ENCODE results near the gene TNF. TPM values are rescaled to one million over a fixed set of nuclear protein-coding genes. Genes with fewer than 3 reads are reported as not detected.

Gene TNF
- total and polyA plus RNA-seq, 3 donors from 2014 or later, result 0.24 to 1.1 (median 0.31) TPM

- intact Hi-C loops (cut with DNase I; ENCODE audit: low total_unique reads), result no loop called here
- 1% methylated on average over 29 to 52 of the region's 67 CpGs for WGBS, 2 donors
- H3K4me1 ChIP-seq, result peaks cover 15% of the 10 kb centered on the region
- DNase-seq, result peak; percentile 90
- TF ChIP-seq POLR2A (IDR thresholded peaks at IDR 0.05), result peak; percentile 30
- no peak for TF ChIP-seq CTCF (IDR thresholded peaks at IDR 0.05)
- H3K9me3 ChIP-seq, result no peaks in the 10 kb centered on the region
- H3K36me3 ChIP-seq (ENCODE audit: low read depth, missing control alignments), result no peaks in the 10 kb centered on the region
- no peaks in the 10 kb centered on the region for H3K27me3 ChIP-seq
- peak within 1 kb of the TSS; percentile 91 to 99 for H3K27ac ChIP-seq
- peak within 1 kb of the TSS; percentile 61 to 85 for H3K4me3 ChIP-seq
These were observed 45.4 kb downstream of the TNF start, which contains the start of gene PRRC2A for GRCh38 chr6:31620586-31621319. Gene PRRC2A (plus strand): TSS chr6:31620715. CDS start chr6:31622790, 2,075 bp downstream.

- Histone ChIP-seq H3K36me3 (ENCODE audit: low read depth, missing control alignments) (no peaks in the 10 kb centered on the region), H3K27me3 (no peaks in the 10 kb centered on the region), H3K9me3 (no peaks in the 10 kb centered on the region), H3K27ac (peak overlapping the region; percentile 91 to 99), H3K4me1 (peaks cover 15% of the 10 kb centered on the region), H3K4me3 (peak overlapping the region; percentile 61 to 85)
- intact Hi-C loops (cut with DNase I; ENCODE audit: low total_unique reads), result no loop called here
- 3 to 4% methylated on average over 15 of the region's 15 CpGs for WGBS, 2 donors
- no peak for TF ChIP-seq CTCF (IDR thresholded peaks at IDR 0.05)
- no peak for TF ChIP-seq POLR2A (IDR thresholded peaks at IDR 0.05)
- DNase-seq, result no peak
These were observed 46.1 kb downstream of the TNF start for GRCh38 chr6:31621320-31621939.

- H3K4me1 ChIP-seq, result peaks cover 15% of the 10 kb centered on the region
- no peaks in the 10 kb centered on the region for H3K27me3 ChIP-seq
- peak overlapping the region; percentile 61 to 85 for H3K4me3 ChIP-seq
- H3K9me3 ChIP-seq, result no peaks in the 10 kb centered on the region
- 13 to 16% methylated on average over 4 of the region's 4 CpGs for WGBS, 2 donors
- intact Hi-C loops (cut with DNase I; ENCODE audit: low total_unique reads), result no loop called here
- H3K36me3 ChIP-seq (ENCODE audit: low read depth, missing control alignments), result no peaks in the 10 kb centered on the region
- no peak for DNase-seq
- H3K27ac ChIP-seq, result peak overlapping the region; percentile 91 to 99
- no peak for TF ChIP-seq POLR2A (IDR thresholded peaks at IDR 0.05)
- no peak for TF ChIP-seq CTCF (IDR thresholded peaks at IDR 0.05)
These were observed 46.6 kb downstream of the TNF start for GRCh38 chr6:31621991-31622390.

GRCh38 chr6:31622684-31623091 is 47.3 kb downstream of the TNF start:
- no peak for DNase-seq
- H3K4me1 ChIP-seq, result peaks cover 15% of the 10 kb centered on the region
- TF ChIP-seq CTCF (IDR thresholded peaks at IDR 0.05) (no peak), POLR2A (IDR thresholded peaks at IDR 0.05) (no peak)
- H3K36me3 ChIP-seq (ENCODE audit: low read depth, missing control alignments), result no peaks in the 10 kb centered on the region
- intact Hi-C loops (cut with DNase I; ENCODE audit: low total_unique reads), result no loop called here
- peak overlapping the region in 1 of 2 donors; percentile 91 for H3K27ac ChIP-seq
- no peaks in the 10 kb centered on the region for H3K27me3 ChIP-seq
- WGBS, 2 donors, result 42 to 51% methylated on average over 10 of the region's 10 CpGs
- H3K9me3 ChIP-seq, result no peaks in the 10 kb centered on the region
- H3K4me3 ChIP-seq, result no peak overlapping the region

Measured in testis (tissue), 3 donors.